Measurements from ENCODE around the gene ATP5MC3. TPM values are rescaled to one million over a fixed set of nuclear protein-coding genes. Genes with fewer than 3 reads are reported as not detected.

ATP5MC3 gene
- total RNA-seq, 4 donors from 2014 or later: 71.0 to 236 (median 172) TPM

- Histone ChIP-seq H3K36me3 (no peaks in the 10 kb centered on the region), H3K27ac (no peak overlapping the region), H3K9me3 (no peaks in the 10 kb centered on the region), H3K27me3 (no peaks in the 10 kb centered on the region), H3K4me3 (replicated peaks in 1 of 3) (no peak overlapping the region), H3K4me1 (no peaks in the 10 kb centered on the region)
- intact Hi-C loops (cut with DNase I): no loop called here
- DNase-seq: no peak
- TF ChIP-seq CTCF (IDR thresholded peaks at IDR 0.05): no peak
- no peak for TF ChIP-seq POLR2A (IDR thresholded peaks at IDR 0.05)
These were observed 37.0 kb upstream of the ATP5MC3 start for GRCh38 chr2:175218551-175218950.

GRCh38 chr2:175207741-175208438, 26.4 kb upstream of the ATP5MC3 start:
- Histone ChIP-seq H3K27me3 (no peaks in the 10 kb centered on the region), H3K4me1 (no peaks in the 10 kb centered on the region), H3K36me3 (no peaks in the 10 kb centered on the region), H3K27ac (no peak overlapping the region), H3K4me3 (replicated peaks in 1 of 3) (no peak overlapping the region), H3K9me3 (no peaks in the 10 kb centered on the region)
- TF ChIP-seq CTCF (IDR thresholded peaks at IDR 0.05) (no peak), POLR2A (IDR thresholded peaks at IDR 0.05) (no peak)
- DNase-seq: peak; percentile 59 to 71
- WGBS, 2 donors: 63 to 73% methylated on average over 6 of the region's 6 CpGs
- intact Hi-C loops (cut with DNase I): no loop called here

GRCh38 chr2:175206866-175207265, 25.4 kb upstream of the ATP5MC3 start:
- Histone ChIP-seq H3K4me3 (replicated peaks in 1 of 3) (no peak overlapping the region), H3K4me1 (no peaks in the 10 kb centered on the region), H3K36me3 (no peaks in the 10 kb centered on the region), H3K27ac (no peak overlapping the region), H3K27me3 (no peaks in the 10 kb centered on the region), H3K9me3 (no peaks in the 10 kb centered on the region)
- 83 to 90% methylated on average over 3 of the region's 3 CpGs for WGBS, 2 donors
- TF ChIP-seq CTCF (IDR thresholded peaks at IDR 0.05) (no peak), POLR2A (IDR thresholded peaks at IDR 0.05) (no peak)
- intact Hi-C loops (cut with DNase I): no loop called here
- DNase-seq: no peak

GRCh38 chr2:175205523-175205922, 24.0 kb upstream of the ATP5MC3 start:
- Histone ChIP-seq H3K9me3 (no peaks in the 10 kb centered on the region), H3K4me1 (no peaks in the 10 kb centered on the region), H3K36me3 (no peaks in the 10 kb centered on the region), H3K27me3 (no peaks in the 10 kb centered on the region), H3K27ac (no peak overlapping the region), H3K4me3 (replicated peaks in 1 of 3) (no peak overlapping the region)
- DNase-seq: no peak
- no peak for TF ChIP-seq CTCF (IDR thresholded peaks at IDR 0.05)
- no peak for TF ChIP-seq POLR2A (IDR thresholded peaks at IDR 0.05)
- intact Hi-C loops (cut with DNase I): no loop called here
- WGBS, 2 donors: 82 to 88% methylated on average over 3 of the region's 3 CpGs

- Histone ChIP-seq H3K27me3 (no peaks in the 10 kb centered on the region), H3K36me3 (no peaks in the 10 kb centered on the region), H3K4me3 (replicated peaks in 1 of 3) (no peak overlapping the region), H3K4me1 (no peaks in the 10 kb centered on the region), H3K9me3 (no peaks in the 10 kb centered on the region), H3K27ac (no peak overlapping the region)
- WGBS, 2 donors: 37 to 38% methylated on average over 12 of the region's 12 CpGs
- peak; percentile 44 to 60 for DNase-seq
- intact Hi-C loops (cut with DNase I): no loop called here
- no peak for TF ChIP-seq POLR2A (IDR thresholded peaks at IDR 0.05)
- TF ChIP-seq CTCF (IDR thresholded peaks at IDR 0.05): peak in 4 of 6 experiments; percentile 28 to 56 (median 42)
These were observed 22.3 kb upstream of the ATP5MC3 start for GRCh38 chr2:175203621-175204496.

Measured in thyroid gland (tissue), 4 donors.